Measurements from ENCODE around the gene NFIB.

Gene NFIB

DNA sequence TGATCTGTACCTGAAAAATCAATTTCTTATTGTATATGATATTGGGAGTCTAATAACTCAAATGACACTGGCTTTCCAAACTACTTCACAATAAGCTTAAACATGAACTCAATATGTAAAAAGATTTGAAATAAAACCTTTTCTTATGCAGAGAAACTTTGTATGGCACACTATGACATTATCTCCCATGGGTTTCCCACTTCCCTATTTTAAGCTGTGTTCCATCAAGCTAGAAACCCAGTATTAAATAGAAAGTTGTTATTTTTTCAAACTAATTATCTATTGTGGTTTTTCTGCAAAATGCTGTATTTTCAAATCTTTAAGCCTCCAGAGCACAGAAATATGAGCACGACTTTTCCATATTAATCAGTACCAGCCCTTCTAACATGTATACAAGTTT, 174.7 kb downstream of the NFIB start:
- DNase-seq = no peak

DNA sequence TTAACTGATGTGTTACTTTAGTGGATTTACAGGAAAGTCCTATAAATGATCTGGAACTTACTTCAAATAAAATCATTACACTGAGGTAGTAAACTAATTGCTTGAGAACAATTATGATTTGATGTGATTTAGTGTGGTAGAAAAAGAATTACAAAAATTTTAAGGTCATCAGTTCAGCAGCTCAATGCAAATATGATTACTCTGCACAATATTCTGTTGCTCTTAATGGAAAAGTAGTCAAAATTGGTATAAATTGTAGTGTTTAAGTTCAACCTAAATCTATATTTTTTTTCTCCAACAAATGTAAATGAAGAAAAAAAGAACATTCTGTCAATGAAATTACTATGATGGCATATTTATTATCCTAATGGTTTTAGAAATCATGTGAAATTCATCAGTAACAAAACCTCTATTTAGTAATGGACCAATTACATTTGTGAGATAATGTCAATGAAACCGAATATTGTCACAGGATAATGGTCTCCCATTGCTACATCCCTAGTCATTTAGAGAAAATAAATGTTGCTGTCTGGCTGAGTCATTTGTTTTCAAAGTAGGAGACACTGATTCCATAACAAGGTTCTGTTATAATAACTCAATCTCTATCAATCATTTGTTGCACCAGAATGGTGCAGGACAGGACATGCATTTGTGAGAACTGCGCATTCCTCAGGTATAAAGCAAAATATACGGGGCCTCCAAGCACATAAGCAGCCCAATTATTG, 177.1 kb downstream of the NFIB start:
- no peak for DNase-seq

DNA sequence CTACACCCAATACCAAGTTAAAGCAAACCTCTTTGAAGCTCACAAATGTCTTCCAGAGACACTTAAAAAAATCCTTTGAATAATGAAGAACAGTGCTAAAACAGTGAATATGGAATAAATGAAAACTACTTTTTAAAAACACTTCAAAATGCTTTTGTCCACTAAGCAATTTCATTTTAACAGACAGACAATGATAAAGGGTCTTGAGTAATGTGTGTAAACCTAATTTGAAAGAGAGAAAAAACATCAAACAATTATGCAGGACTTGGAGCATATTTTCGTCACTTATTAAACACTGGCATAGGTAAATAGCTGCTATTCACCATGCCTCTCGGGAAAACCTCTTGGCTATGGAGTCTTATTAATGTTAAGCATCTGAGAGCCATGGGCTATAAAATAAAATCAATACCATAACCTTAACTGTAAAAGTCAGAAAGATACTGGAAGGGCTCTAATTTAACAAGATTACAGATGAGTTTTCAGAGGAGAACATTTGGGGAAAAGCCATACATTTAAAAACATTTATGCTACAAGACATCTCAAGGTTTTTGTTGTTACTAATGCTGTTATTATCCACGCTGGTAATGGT, 177.8 kb downstream of the NFIB start:
- DNase-seq = no peak

DNA sequence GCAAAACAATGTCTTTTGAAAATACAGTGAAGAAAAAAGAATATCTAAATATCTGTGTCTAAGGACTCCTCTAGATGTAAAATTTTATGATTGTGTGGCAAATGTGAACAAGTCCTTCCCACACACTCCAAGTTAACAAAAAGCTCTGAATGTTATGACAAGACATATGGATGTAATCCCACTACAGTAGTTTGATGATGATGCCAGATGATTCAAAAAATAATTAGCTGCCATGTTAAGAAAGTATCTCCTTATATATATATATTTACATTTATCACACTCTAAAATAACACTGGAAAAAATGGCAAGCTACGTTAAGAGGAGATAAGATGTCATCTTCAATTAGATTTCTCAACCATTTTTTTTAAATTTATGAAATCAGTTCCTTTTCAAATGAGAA, 178.5 kb downstream of the NFIB start:
- no peak for DNase-seq

DNA sequence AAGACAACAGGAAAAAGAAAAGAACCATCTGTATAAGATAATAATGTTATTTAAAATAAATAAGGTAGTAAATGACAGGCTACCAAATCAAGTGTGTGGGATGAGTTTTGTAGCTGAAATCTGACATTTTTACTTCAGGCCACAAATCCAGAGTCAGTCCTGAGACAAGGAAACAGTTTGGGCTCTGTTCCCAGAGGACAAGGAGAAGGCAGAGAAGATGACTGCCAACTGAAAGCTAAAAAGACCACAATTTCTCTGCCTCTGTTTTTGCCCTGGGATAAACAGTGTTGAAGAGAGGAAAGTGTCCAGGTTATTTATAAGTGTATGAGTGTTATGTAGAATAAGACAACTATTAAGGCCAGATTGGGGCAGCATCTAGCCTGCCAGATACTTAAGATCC, 180.5 kb downstream of the NFIB start:
- DNase-seq = no peak

DNA sequence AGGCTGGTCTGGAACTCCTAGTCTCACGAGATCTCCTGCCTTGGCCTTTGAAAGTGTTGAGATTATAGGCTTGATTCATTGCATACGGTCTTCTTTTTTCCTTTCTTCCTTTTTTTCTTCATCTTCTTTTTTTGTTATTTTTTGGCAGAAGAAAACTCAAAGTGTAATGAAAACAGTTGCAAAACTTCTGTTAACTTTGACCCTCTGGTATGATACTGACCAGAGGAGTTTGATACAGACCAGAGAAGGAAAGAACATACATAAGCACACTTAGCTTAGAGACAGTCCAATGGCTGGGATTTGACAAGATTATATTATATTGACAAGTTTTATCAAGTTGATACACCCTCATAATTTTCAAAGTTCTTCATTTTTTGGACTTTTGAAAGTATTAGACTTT, 181.2 kb downstream of the NFIB start:
- DNase-seq = no peak

DNA sequence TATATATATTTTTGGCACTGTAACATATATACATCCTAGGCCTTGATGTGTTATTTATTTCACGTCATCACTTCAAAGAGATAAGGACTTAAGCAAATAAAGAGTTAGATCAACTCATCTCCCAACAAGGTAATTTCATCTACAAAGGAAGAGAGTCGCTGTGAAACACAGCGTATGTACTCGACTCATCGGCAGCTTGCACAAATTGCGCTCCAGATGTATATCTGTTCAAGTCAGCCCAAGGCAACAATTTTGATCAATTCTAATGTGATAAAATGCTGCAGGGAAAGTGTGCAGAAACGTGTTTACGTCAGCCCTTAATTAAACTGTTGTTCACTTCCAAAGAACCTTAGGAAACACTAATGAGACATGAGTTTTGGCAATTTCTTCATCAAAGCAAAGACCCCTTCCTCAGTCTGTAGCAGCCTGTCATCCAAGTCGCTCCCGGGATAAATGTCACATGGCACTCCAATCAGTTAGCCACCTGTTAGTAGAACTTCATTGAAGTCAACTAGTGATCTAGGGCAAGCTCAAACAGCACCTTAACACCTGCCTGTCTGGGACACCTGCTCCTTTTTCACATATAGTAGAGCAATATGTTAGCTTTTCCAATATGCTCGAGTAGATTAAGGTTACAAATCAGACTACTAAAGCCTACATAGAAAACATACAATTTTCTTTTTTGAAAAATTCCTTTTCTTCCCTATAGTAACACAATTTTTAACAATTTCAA, 182.4 kb downstream of the NFIB start:
- DNase-seq = no peak

DNA sequence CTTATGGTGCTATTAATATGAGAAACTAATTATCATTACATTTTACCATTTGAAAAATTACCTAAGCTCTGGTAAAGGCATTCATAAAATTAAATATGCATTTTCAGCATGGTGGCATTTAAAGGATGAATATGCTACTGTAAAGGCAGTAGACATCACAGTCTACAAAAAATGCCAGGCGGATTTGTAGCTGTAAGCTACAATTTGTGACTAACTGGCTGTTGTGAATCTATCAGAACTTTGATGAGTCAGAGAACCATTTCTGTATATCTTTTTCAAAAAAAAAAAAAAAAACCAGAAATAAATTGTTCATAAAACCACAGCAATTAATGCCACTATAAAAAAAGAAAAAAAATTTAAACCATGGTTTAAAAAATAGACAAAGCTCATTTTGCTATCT, 186.3 kb downstream of the NFIB start:
- DNase-seq = no peak

DNA sequence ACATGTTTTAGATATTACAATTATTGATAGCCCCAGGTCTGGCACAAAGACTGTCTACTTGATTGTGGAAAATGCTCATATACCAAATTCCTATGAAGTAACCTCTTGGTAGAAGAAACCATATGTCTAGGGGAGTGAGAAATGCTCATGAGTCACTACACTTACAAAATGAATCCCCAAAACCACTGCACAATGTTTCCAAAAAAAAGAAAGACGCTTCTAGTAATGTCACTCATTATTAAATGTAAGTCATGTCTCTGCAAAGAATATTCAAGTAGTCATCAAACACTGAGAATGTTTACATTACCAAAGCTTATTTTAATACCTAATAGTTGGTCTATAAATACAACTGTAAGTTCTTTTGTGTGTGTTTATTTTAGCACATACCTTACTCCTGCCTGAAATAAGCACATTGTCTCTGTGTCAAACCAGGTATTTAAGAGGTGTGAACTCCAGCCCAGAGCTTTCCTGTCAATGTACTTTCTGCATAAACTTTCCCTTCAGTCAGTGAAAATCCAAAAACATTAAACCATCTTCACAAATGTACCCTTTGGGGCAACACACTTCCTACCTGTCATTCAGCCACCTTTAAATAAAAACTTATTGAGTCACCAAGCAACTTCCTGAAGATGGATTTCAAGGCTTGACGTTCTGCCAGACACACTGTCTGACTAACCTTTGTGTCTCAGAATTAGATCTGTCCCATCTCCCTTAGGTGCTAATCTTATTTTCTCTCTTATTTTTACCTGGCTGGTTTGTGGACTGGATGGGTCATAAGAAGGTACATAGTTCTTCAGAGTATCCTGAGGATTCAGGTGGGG, 194.0 kb downstream of the NFIB start:
- no peak for DNase-seq

DNA sequence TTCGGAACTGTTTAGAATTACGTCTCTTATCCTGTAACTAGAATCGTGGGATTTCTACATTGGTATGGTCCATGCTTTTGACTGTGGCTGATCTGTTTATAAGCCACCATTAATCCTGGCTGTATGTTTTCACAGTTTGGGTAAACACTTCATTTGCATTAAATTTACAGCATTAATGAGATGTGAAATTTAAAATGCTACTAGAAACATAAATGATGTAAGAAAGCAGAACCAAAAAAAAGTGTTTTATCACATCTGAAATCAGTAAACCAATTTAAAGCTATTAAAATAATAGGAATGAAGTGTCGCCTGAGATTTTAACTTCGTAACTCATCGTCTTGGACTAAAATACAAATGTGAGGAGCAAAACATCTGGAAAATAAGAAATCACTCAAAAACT, 201.7 kb downstream of the NFIB start:
- DNase-seq = no peak

DNA sequence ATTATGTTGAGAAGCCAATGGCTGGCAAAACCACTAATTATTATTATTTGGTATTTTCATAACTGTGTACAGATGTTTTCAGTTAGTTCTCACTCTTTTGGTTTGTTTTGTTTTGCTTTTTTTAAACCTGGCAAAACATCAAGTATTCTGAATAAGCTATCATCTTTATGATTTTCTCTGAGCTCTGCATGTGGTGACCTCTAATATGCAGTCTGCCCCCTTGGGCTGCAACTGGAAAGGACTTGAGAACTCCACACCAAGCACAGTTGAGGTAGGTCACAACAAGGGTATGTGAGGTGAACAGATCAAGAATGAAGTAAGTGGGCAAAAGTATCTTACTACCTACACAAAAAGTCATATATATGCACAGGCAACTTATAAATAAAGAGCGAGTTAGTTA, 202.2 kb downstream of the NFIB start:
- no peak for DNase-seq

DNA sequence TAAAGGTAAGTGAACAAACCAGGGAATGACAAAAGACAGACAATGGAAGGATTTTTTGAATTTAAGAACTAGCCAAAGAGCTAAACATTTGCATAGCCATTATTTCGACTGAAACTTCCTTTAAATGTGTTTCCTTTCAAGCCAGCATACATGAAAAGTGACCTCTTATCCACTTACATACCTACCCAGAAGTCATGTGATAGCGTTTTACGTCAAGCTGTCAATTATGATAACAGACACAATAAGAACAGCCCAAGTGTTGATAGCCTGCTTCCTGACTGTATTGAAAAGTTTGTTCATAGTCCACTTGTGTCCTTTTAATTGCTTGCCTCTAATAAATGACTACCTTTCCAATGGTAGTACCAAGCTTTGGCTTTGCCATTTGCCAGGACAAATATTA, 206.0 kb downstream of the NFIB start:
- DNase-seq = no peak

DNA sequence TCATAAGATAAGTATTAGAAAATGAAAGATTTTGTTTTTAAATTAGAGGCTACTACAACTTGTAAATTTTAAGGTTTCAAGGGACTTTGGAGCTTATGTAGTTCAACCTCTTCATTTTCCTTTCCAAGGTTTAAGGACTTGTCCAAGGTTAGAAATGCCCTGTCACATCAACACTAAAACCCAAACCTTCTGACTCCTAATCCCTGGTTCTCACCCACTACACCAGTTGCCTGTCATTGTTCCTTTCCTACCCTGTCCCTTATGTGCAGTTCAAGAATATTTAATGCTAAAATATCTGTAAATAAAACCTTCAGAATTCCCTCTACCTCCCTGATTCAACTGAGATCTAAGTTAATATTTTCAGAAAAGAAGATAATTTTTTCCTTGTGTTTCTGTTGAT, 206.4 kb downstream of the NFIB start:
- no peak for DNase-seq

DNA sequence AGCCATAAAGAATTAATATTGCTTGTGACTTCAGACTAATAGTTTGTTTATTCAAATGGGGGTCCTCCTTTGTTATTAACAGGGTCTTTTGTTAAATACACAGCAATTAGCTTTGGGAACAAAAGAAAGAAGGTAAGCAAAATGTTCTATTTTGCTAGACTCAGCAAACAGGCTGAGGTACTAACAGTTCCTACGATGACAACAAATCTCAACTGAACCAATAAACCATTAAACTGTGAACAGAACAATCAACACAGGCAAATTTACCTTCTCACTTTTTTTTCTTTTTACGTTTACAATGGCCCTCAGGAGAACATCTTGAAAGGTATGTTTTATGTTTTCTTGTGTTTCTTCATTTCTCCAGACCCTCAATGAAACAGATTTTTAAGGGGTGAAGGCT, 207.2 kb downstream of the NFIB start:
- DNase-seq = no peak

DNA sequence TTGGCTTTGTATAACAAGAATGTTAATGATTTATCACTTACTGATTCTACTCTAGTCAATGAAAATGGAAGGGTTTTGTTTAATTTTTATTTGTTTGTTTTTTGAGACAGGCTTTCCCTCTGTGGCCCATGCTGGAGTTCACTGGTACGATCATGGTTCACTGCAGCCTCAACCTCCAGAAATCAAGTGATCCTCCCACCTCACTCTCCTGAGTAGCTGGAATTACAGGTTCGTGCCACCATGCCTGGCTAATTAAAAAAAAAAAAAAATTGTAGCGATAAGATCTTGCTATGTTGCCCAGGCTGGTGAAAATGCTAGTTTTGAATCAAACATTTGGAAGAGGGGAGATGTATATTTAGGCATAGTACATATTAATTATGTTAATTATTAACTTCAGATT, 209.4 kb downstream of the NFIB start:
- no peak for DNase-seq

DNA sequence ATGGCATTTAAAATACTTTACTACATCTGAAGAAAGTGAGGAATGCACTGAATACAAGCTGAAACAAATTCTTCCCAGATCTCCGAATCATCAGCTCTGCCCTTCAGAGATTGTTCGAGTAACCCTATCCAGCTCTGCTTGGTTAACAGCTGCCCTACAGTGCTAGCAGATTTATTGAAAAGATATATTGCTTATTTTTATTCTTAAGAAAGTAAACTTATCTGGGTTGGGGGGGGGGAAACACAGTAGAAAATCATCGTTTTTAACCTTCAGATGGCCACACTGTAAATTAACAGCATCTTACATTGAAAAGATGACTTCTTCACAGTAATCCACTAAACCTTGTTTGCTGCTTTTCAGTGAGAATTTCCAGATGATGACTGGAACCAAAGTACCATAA, 210.8 kb downstream of the NFIB start:
- DNase-seq = no peak

DNA sequence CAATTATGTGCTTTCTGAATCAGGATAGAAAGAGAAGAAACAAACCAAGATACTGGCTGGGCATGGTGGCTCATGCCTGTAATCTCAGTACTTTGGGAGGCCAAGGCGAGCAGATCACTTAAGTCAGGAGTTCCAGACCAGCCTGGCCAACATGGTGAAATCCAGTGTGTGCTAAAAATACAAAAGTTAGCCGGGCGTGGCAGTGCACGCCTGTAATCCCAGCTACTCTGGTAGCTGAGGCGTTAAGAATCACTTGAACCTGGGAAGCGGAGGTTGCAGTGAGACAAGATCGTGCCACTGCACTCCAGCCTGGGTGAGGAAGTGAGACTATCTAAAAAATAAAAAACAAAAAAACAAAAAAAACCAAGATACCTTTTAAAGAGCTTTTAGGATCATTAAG, 214.2 kb downstream of the NFIB start:
- DNase-seq = no peak

DNA sequence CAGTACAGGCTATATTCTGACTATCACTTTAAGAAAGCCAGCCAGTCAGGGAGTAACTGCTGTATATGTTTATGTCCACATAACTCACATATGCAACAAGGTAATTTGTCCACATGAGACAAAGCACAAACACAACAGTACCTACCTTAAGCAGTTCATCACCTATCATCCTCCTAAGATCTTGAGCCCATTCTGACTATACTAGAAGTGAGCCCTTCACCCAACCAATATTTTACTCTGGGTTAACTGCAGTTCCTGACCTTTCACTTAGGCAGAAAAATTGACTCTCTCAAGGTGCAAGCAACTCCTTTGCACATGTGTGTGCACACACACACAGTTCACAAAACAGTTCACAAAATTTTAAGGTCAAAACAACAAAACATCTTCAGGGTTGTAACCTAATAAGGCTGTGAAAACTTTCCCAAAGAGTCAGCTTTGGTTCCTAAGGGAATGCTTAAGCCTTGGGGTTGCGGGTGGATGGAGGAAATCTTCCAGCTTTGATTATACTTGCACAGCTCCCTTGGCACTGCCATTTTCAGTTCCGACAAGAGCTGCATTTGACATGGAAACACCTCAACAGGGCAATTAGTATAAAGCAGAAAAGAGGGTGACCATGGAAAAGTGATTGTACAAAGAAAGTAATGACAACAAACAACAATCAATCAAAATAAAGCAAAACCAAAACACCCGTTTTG, 215.3 kb downstream of the NFIB start:
- DNase-seq = no peak

DNA sequence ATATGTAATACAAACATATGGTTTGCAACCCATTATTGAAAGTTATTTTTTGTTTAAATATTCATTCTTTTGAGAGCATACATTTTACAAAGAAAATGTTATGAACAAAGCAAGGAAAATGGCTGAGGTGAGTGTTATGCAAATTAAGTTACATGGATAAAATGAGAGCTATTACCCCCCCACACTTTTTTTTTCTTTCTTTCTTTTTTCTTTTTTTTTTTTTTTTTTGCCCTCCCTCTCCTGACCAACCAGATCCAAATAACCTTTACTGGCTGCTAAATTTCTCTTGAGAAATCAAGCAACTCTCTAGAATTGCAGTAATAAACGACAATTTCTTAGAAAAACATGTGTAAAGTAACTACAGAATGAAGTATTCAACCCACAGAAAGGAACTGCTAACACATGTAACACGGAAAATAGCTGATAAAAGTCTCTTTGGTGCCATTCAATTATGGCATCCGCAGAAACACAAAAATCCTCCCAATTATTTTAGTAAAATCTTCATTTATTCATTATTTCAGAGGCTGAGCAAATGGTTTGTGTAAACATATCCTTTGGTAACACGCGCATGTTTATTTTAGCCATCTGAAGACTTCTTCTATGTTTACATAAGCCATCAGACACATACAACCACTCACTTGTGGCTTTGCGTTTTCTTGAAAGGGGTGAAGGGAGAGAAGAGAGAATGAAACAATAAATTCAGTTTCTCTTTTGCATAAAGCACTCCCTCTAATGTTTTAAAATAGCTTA, 216.1 kb downstream of the NFIB start:
- no peak for DNase-seq

DNA sequence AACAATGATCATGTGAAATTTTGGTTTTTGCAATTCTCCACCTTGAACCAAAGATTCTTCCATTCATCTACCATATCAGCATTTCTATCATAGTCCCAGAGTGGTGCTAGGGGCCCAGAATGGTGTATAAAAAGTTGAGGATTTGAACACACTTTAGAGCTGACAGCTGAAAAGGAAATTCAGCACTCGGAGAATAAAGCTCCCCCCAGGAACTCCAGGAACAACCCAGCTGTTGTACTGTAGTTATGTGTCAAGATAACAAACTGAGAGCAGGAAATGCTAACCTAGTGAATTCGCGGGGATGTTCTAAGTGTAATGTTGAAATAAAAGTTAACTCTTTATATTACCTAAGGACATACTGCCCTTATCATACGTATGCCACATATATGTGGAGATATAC, 216.7 kb downstream of the NFIB start:
- DNase-seq = no peak

DNA sequence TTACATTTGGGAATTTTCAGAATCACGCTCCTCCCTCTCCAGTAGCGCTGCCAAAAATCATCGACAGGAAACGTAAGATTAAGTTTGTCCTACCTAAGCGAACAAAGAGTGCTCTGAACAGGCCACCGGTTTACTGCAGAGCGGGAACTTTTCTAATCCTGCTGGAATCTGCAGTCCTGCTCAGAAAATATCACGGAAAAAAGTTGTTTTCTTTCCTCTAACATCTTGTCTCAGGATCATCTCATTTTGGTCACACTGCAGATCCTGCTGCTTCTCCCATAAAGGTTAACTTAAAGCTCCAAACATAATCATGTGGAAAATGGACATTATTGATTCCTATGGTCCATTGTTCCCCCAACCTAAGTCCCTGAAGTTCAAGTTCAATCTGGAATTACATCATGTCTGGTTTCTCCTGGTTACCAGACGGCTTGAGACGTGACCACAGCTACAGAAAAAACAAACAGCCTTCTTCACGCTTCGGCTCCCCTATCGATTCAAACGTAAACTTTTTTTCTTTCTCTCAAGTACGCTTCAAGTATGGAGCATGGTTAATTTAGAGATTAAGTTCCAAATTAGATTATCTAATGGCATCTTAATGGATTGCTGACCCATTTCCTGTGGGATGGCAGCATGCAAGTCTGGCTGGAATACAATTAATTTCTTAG, 217.6 kb downstream of the NFIB start:
- DNase-seq = no peak

DNA sequence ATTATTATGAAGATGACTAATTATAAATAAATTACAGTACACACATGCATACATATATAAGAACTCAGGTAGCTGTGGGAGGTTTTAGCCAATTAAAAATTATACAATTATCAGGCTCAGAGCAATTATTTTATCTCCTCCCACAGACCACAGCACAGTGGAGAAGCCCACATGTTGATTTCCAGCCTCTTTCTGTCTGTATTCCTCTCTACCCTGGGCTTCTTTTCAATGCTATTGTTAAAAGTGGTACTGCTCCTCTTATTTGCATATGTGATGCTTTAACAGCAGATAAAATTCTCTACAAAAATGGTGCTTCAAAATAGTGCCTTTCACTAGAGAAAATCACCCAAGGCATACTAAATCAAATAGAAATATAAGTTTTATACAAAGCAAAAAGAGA, 218.7 kb downstream of the NFIB start:
- DNase-seq = no peak
